HepG2 (cell line): ENCODE data around the gene METTL22. TPM values are rescaled to one million over a fixed set of nuclear protein-coding genes. Genes with fewer than 3 reads are reported as not detected.

Source experiments
- CREM ChIP-seq, 2 experiments: sonication (generic) in 1 of 2; formaldehyde crosslinking in 1 of 2; IDR thresholded peaks; 2 replicates each; pipeline versions ENCODE4 v1.4.0 to v1.6.1; 2016 to 2020; ENCODE audit warnings: antibody characterized with exemption in 1 of 2, mild to moderate bottlenecking in 1 of 2, missing genetic modification reagents in 1 of 2
- ELF4 ChIP-seq: sonication (generic); formaldehyde crosslinking; IDR thresholded peaks from 2 replicates; pipeline ENCODE4 v1.5.0; 2020; ENCODE audit warnings: missing genetic modification reagents, mild to moderate bottlenecking, moderate library complexity, borderline replicate concordance
- IKZF4 ChIP-seq: sonication (generic); formaldehyde crosslinking; IDR thresholded peaks from 2 replicates; pipeline ENCODE4 v1.5.1; 2020; ENCODE audit warnings: borderline replicate concordance, mild to moderate bottlenecking, low read depth, missing genetic modification reagents; ENCODE audit errors: not compliant biosample characterization
- KDM5B ChIP-seq: sonication (generic); formaldehyde crosslinking; IDR thresholded peaks from 2 replicates; pipeline ENCODE4 v1.4.0; 2020; ENCODE audit warnings: missing genetic modification reagents, mild to moderate bottlenecking, borderline replicate concordance
- PAWR ChIP-seq: sonication (generic); formaldehyde crosslinking; IDR thresholded peaks from 2 replicates; pipeline ENCODE4 v1.4.0; 2020; ENCODE audit warnings: missing genetic modification reagents, mild to moderate bottlenecking, borderline replicate concordance
- PHF20 ChIP-seq: sonication (generic); formaldehyde crosslinking; IDR thresholded peaks from 2 replicates; pipeline ENCODE4 v1.5.0; 2020; ENCODE audit warnings: mild to moderate bottlenecking, missing genetic modification reagents
- RFX1 ChIP-seq: fragments of 450-650 bp; IDR thresholded peaks from 2 replicates; pipeline ENCODE4 v1.6.1; 2017
- SALL2 ChIP-seq: sonication (generic); formaldehyde crosslinking; IDR thresholded peaks from 2 replicates; pipeline ENCODE4 v1.8.1; 2023; ENCODE audit warnings: mild to moderate bottlenecking, missing genetic modification reagents, inconsistent platforms
- ZBED4 ChIP-seq: sonication (generic); formaldehyde crosslinking; IDR thresholded peaks from 2 replicates; pipeline ENCODE4 v1.4.0; 2020; ENCODE audit warnings: missing genetic modification reagents, borderline replicate concordance
- ZHX1 ChIP-seq: sonication (generic); formaldehyde crosslinking; IDR thresholded peaks from 2 replicates; pipeline ENCODE4 v1.8.1; 2022; ENCODE audit warnings: low read depth, mild to moderate bottlenecking, missing genetic modification reagents
- ZNF136 ChIP-seq: sonication (generic); formaldehyde crosslinking; IDR thresholded peaks from 2 replicates; pipeline ENCODE4 v1.8.1; 2022; ENCODE audit warnings: low read depth, mild to moderate bottlenecking, moderate library complexity, missing genetic modification reagents
- ZNF337 ChIP-seq: sonication (generic); formaldehyde crosslinking; IDR thresholded peaks from 2 replicates; pipeline ENCODE4 v1.5.1; 2020; ENCODE audit warnings: missing genetic modification reagents, low read depth, mild to moderate bottlenecking, borderline replicate concordance
- ZNF597 ChIP-seq: sonication (generic); formaldehyde crosslinking; IDR thresholded peaks from 2 replicates; pipeline ENCODE4 v1.5.0; 2020; ENCODE audit warnings: missing genetic modification reagents
- polyA plus RNA-seq, 8 experiments: library from polyadenylated mRNA; depleted of rRNA in 3 of 8; stranded (reverse) in 7 of 8; unstranded in 1 of 8; fragments of >200 nt; fragmentation: Illumina TruSeq in 4 of 8; extraction: Trizol in 4 of 8; gene quantifications; 2 replicates each; pipeline versions ENCODE4 v1.2.1 to v1.2.3, GENCODE V29; 2011 to 2016; ENCODE audit warnings: low read depth in 4 of 8, missing spikeins in 1 of 8, mixed read lengths in 1 of 8; ENCODE audit not compliant: insufficient read depth in 1 of 8
- total RNA-seq, 5 experiments: library from RNA; depleted of rRNA; stranded (reverse); fragments of >200 nt; fragmentation: Illumina TruSeq; extraction: Trizol; gene quantifications; 2 replicates each; pipeline ENCODE4 v1.2.3, GENCODE V29; 2016; ENCODE audit warnings: low read depth in 1 of 5

The METTL22 gene
- total and polyA plus RNA-seq, 2 of the 13 experiments (the other 11 are each of a cell fraction or from before 2014, with no cell fraction given) = 36.2 to 94.8 TPM

- TF ChIP-seq ZHX1 (CRISPR knock-in tag) = no peak
- 0 out of 2 replicates have a peak, but pooled peaks have one; percentile 44 for TF ChIP-seq SALL2 (CRISPR knock-in tag)
- no peak for TF ChIP-seq PAWR (CRISPR knock-in tag)
- no peak; the same call in 1 of the 2 replicates for TF ChIP-seq PHF20 (CRISPR knock-in tag)
- TF ChIP-seq IKZF4 (CRISPR knock-in tag) = no peak
- TF ChIP-seq CREM (IDR thresholded peaks at IDR 0.05) = peak; percentile 42
- TF ChIP-seq CREM (CRISPR knock-in tag; IDR thresholded peaks at IDR 0.05) = no peak
- no peak for TF ChIP-seq ZBED4 (CRISPR knock-in tag)
- no peak for TF ChIP-seq ZNF136 (CRISPR knock-in tag)
- TF ChIP-seq RFX1 = no peak
- no peak for TF ChIP-seq ELF4 (CRISPR knock-in tag)
- TF ChIP-seq KDM5B (CRISPR knock-in tag) = no peak
- no peak for TF ChIP-seq ZNF597
- TF ChIP-seq ZNF337 (CRISPR knock-in tag) = no peak
Observed at GRCh38 chr16:8675183-8676159, 54.0 kb downstream of the METTL22 start (continued).
